ENCODE results near the gene RAPSN. TPM values are rescaled to one million over a fixed set of nuclear protein-coding genes. Genes with fewer than 3 reads are reported as not detected.

The RAPSN gene
- total RNA-seq, 2 donors from 2014 or later = 1.1 to 1.7 TPM

- Mint-ChIP-seq H3K27ac (no peak overlapping the region), H3K27me3 (no peaks in the 10 kb centered on the region)
These were observed 60.0 kb downstream of the RAPSN start for GRCh38 chr11:47388697-47389576.

DNA sequence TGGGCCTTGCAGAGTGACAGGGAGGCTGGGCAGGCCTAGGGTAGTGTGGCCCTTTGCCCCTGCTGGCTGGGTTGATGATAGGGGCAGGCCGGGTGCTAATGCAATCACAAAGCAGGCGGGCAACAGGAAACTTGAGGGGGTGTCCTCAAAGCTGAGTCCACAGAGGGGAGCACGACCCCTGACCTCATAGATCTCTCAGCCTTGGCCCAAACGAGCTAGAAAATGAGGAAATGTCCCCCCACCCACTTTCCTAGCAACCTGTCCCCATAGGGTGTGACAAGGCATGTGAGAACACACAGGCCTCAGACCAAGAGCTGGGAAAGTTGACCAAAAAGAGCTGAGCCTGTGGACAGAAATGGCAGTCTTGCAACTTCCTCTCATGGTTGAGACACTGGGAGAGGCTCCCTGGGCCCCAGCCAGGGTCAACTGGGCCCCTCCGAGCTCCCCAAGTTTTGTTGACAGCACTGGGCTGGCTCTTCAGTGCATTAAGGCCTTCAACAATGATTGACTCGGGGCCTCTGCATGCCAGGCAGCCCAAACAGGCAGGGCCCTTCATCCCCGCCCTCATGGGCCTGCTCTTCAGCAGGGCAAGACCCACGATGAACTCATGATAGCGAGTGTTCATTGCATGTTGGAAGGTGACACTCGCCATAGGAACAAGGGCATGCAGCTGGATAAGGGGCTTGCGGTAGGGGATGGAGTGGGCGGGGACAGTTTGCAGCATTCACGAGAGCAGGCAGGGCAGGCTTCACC is 60.8 kb downstream of the RAPSN start:
- no peak overlapping the region for H3K4me3 Mint-ChIP-seq
- no peaks in the 10 kb centered on the region for H3K4me1 Mint-ChIP-seq
- H3K9me3 Mint-ChIP-seq = no peaks in the 10 kb centered on the region
- H3K27me3 Mint-ChIP-seq = no peaks in the 10 kb centered on the region
- ATAC-seq (replicated peaks) = no peak
- H3K27ac Mint-ChIP-seq = no peak overlapping the region
- H3K36me3 Mint-ChIP-seq (ENCODE audit: low read depth) = no peaks in the 10 kb centered on the region

More at GRCh38 chr11:47388697-47389576, 60.0 kb downstream of the RAPSN start:
- Mint-ChIP-seq H3K4me3 (no peak overlapping the region), H3K9me3 (no peaks in the 10 kb centered on the region), H3K36me3 (ENCODE audit: low read depth) (no peaks in the 10 kb centered on the region), H3K4me1 (no peaks in the 10 kb centered on the region)
- ATAC-seq (replicated peaks) = no peak

Other genes with a start within 250 kb of the RAPSN start
- gene DDB2, start 234.2 kb downstream of the RAPSN start, total RNA-seq = 100 to 1,000 TPM; 202 to 335 TPM
- gene ACP2, start 200.3 kb downstream of the RAPSN start, total RNA-seq = 10 to 100 TPM; 11.1 to 14.8 TPM
- 10 to 100 TPM in 1 of 2 donors, 1 to 10 TPM in 1; 7.5 to 12.4 TPM for gene NR1H3, start 191.1 kb downstream of the RAPSN start, total RNA-seq
- 100 to 1,000 TPM in 1 of 2 donors, 10 to 100 TPM in 1; 60.1 to 112 TPM for gene MADD, start 179.0 kb downstream of the RAPSN start, total RNA-seq
- gene MYBPC3, start 96.4 kb downstream of the RAPSN start, total RNA-seq = not detected
- under 1 TPM in 1 of 2 donors, not detected in 1; 0.21 TPM for gene SPI1, start 70.6 kb downstream of the RAPSN start, total RNA-seq
- gene SLC39A13, start 40.5 kb downstream of the RAPSN start, total RNA-seq = 10 to 100 TPM; 16.1 to 17.5 TPM
- 100 to 1,000 TPM; 109 to 174 TPM for gene PSMC3, start 22.7 kb downstream of the RAPSN start, total RNA-seq
- gene CELF1, start 104.0 kb upstream of the RAPSN start, total RNA-seq = 100 to 1,000 TPM; 118 to 143 TPM
- 10 to 100 TPM; 17.8 to 39.1 TPM for gene PTPMT1, start 116.5 kb upstream of the RAPSN start, total RNA-seq
- gene KBTBD4, start 129.8 kb upstream of the RAPSN start, total RNA-seq = 10 to 100 TPM; 26.9 to 27.3 TPM
- gene NDUFS3, start 129.9 kb upstream of the RAPSN start, total RNA-seq = 100 to 1,000 TPM in 1 of 2 donors, 10 to 100 TPM in 1; 90.3 to 167 TPM
- gene FAM180B, start 137.5 kb upstream of the RAPSN start, total RNA-seq = not detected
- gene C1QTNF4, start 145.3 kb upstream of the RAPSN start, total RNA-seq = 1 to 10 TPM in 1 of 2 donors, under 1 TPM in 1; 0.28 to 1.4 TPM
- 100 to 1,000 TPM in 1 of 2 donors, 10 to 100 TPM in 1; 91.2 to 173 TPM for gene MTCH2, start 193.4 kb upstream of the RAPSN start, total RNA-seq